Testis (tissue), 3 donors: ENCODE data around the gene NFE2L1. TPM values are rescaled to one million over a fixed set of nuclear protein-coding genes. Genes with fewer than 3 reads are reported as not detected.
A peak's percentile ranks its signal among the peaks of the same experiment; 100 is the strongest.

Experiments
- DNase-seq: peaks from one replicate; pipeline ENCODE4 v3.0.0-alpha.2; 2019
- H3K27ac ChIP-seq, 2 donors: fragments of 200-600 bp; sonication (generic); one replicate each; pipeline ENCODE4 v1.5.1; 2019
- H3K27me3 ChIP-seq: fragments of 200-600 bp; sonication (generic); one replicate; pipeline ENCODE4 v1.5.1; 2019
- H3K36me3 ChIP-seq: fragments of 200-600 bp; sonication (generic); one replicate; pipeline ENCODE4 v1.5.1; 2017; ENCODE audit warnings: low read depth; ENCODE audit errors: missing control alignments
- H3K4me1 ChIP-seq: fragments of 200-600 bp; sonication (generic); one replicate; pipeline ENCODE4 v1.5.1; 2019
- H3K4me3 ChIP-seq, 2 donors: fragments of 200-600 bp; sonication (generic); one replicate each; pipeline ENCODE4 v1.5.1; 2017 to 2019
- H3K9me3 ChIP-seq: fragments of 200-600 bp; sonication (generic); one replicate; pipeline ENCODE4 v1.5.1; 2017
- CTCF ChIP-seq, 3 experiments: fragments of 450-650 bp in 2 of 3; fragments of 200-600 bp in 1 of 3; sonication (generic) in 1 of 3; IDR thresholded peaks; one replicate each; pipeline ENCODE4 v1.5.1; 2016 to 2019; ENCODE audit warnings: antibody characterized with exemption in 3 of 3, mild to moderate bottlenecking in 2 of 3, moderate library complexity in 1 of 3
- POLR2A ChIP-seq: fragments of 450-650 bp; IDR thresholded peaks from one replicate; pipeline ENCODE4 v1.6.1; 2017; ENCODE audit warnings: antibody characterized with exemption, mild to moderate bottlenecking, moderate library complexity
- WGBS, 2 donors: methylation state at CpG; one replicate each; pipeline ENCODE4 v1.1.5; 2018; 5-methylcytosine and 5-hydroxymethylcytosine counted together
- intact Hi-C: fragments of 100-400 bp; cut with DNase I; formaldehyde crosslinking; loops from one replicate; pipeline ENCODE4 v1.15.1; 2023; ENCODE audit warnings: low total_unique reads
- polyA plus RNA-seq: library from polyadenylated mRNA; stranded (reverse); fragments of 350-450 nt; fragmentation: Illumina TruSeq; extraction: RNeasy Lipid Tissue Mini Kit (QIAGEN cat#74804); gene quantifications from one replicate; pipeline ENCODE4 v1.2.3, GENCODE V29; 2014; ENCODE audit warnings: low read depth, low replicate concordance; ENCODE audit not compliant: insufficient read depth
- total RNA-seq, 2 donors: library from RNA; depleted of rRNA; stranded (reverse); fragments of >200 nt; gene quantifications; one replicate each; pipeline ENCODE4 v1.2.3, GENCODE V29; 2016

The NFE2L1 gene
- total and polyA plus RNA-seq, 3 donors from 2014 or later: 180 to 199 (median 193) TPM

- Histone ChIP-seq H3K4me1 (peaks cover 22% of the 10 kb centered on the region), H3K27me3 (no peaks in the 10 kb centered on the region), H3K27ac (peak overlapping the region in 1 of 2 donors; percentile 99), H3K9me3 (no peaks in the 10 kb centered on the region), H3K36me3 (no peaks in the 10 kb centered on the region), H3K4me3 (peak overlapping the region in 1 of 2 donors; percentile 96)
- no peak for TF ChIP-seq POLR2A
- TF ChIP-seq CTCF (IDR thresholded peaks at IDR 0.05): no peak
- 57 to 75% methylated on average over 7 of the region's 7 CpGs for WGBS, 2 donors
- intact Hi-C loops: no loop called here
- no peak for DNase-seq
Measured at GRCh38 chr17:48046296-48046695, 1.9 kb upstream of the NFE2L1 start.

GRCh38 chr17:48047113-48047740 is 932 bp upstream of the NFE2L1 start:
- Histone ChIP-seq H3K9me3 (no peaks in the 10 kb centered on the region), H3K4me3 (peak overlapping the region; percentile 80 to 96), H3K27ac (peak overlapping the region; percentile 98 to 99), H3K4me1 (peaks cover 31% of the 10 kb centered on the region), H3K27me3 (no peaks in the 10 kb centered on the region), H3K36me3 (no peaks in the 10 kb centered on the region)
- intact Hi-C loops: no loop called here
- WGBS, 2 donors: 3% methylated on average over 21 to 24 of the region's 26 CpGs
- DNase-seq: no peak
- no peak for TF ChIP-seq CTCF (IDR thresholded peaks at IDR 0.05)
- no peak for TF ChIP-seq POLR2A

GRCh38 chr17:48048384-48049126 is 396 bp downstream of the NFE2L1 start:
- TF ChIP-seq CTCF (IDR thresholded peaks at IDR 0.05) (no peak), POLR2A (no peak)
- no peaks in the 10 kb centered on the region for H3K27me3 ChIP-seq
- peak overlapping the region; percentile 80 to 96 for H3K4me3 ChIP-seq
- WGBS, 2 donors: 0% methylated on average over 18 to 52 of the region's 53 CpGs
- H3K9me3 ChIP-seq: no peaks in the 10 kb centered on the region
- intact Hi-C loops: no loop called here
- H3K4me1 ChIP-seq: peaks cover 44% of the 10 kb centered on the region
- H3K36me3 ChIP-seq: no peaks in the 10 kb centered on the region
- peak; percentile 93 for DNase-seq
- peak overlapping the region; percentile 98 to 99 for H3K27ac ChIP-seq

- Histone ChIP-seq H3K27me3 (no peaks in the 10 kb centered on the region), H3K27ac (peak overlapping the region; percentile 98 to 99), H3K9me3 (no peaks in the 10 kb centered on the region), H3K36me3 (no peaks in the 10 kb centered on the region), H3K4me3 (peak overlapping the region in 1 of 2 donors; percentile 9), H3K4me1 (peaks cover 66% of the 10 kb centered on the region)
- WGBS, 2 donors: 59 to 83% methylated on average over 10 of the region's 10 CpGs
- intact Hi-C loops: no loop called here
- no peak for TF ChIP-seq POLR2A
- no peak for TF ChIP-seq CTCF (IDR thresholded peaks at IDR 0.05)
- no peak for DNase-seq
Measured at GRCh38 chr17:48051283-48051682, 3.1 kb downstream of the NFE2L1 start.
